Measurements from ENCODE around the gene SLC2A8. TPM values are rescaled to one million over a fixed set of nuclear protein-coding genes. Genes with fewer than 3 reads are reported as not detected.

Gene SLC2A8
- total RNA-seq, 2 donors from 2014 or later, result 3.0 to 4.3 TPM

DNA sequence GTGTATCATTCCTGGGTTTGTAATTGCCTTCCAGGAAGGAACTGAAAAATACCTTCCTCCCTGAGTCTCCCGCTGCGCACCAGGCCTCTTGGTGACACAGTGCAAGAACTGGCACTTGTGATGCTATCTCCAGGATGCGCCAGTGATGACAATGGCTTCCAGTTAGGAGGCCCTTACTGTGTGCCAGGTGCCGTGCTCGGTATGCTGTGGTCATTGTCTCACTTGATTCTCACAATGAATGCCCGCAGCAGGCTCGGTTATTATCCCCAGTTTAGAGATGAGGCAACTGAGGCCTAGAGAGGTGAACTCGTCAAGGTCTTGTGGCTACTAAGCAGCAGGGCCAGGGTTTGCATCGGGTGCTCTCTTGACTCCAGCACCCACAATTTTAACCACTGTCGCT is 31.5 kb upstream of the SLC2A8 start:
- no peak overlapping the region for H3K27ac Mint-ChIP-seq
- ATAC-seq (no peak), DNase-seq (no peak)
- peaks cover 47% of the 10 kb centered on the region for H3K27me3 Mint-ChIP-seq
- no peaks in the 10 kb centered on the region for H3K9me3 ChIP-seq (ENCODE audit: control insufficient read depth, low read length, poor library complexity, severe bottlenecking)
- no peak overlapping the region for H3K4me3 Mint-ChIP-seq
- H3K4me1 Mint-ChIP-seq, result peaks cover 6% of the 10 kb centered on the region
- H3K36me3 Mint-ChIP-seq (ENCODE audit: low read depth), result peaks cover 8% of the 10 kb centered on the region

DNA sequence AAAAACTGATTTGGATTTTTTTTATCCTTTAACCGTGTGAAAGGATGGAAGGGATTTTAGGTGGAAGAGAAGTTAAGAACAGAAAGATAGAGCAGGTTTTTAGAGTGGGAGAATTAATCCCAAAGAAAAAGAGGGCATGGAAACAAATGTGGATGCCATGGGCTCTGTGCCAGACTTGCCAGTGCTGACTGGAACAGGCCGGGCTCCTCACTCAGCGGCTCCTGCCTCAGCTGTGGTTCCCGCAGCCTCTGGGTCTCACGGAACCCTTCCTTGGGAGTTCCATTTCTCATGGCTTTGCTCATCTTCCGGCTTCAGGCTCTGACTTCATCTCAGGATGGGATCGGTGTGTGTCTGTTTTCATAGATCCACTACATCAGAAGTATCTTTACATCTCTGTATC is 30.4 kb upstream of the SLC2A8 start:
- H3K4me1 Mint-ChIP-seq, result peaks cover 10% of the 10 kb centered on the region
- H3K4me3 Mint-ChIP-seq, result no peak overlapping the region
- DNase-seq (no peak), ATAC-seq (no peak)
- peaks cover 57% of the 10 kb centered on the region for H3K27me3 Mint-ChIP-seq
- H3K9me3 ChIP-seq (ENCODE audit: control insufficient read depth, low read length, poor library complexity, severe bottlenecking), result no peaks in the 10 kb centered on the region
- no peak overlapping the region for H3K27ac Mint-ChIP-seq
- peaks cover 13% of the 10 kb centered on the region for H3K36me3 Mint-ChIP-seq (ENCODE audit: low read depth)

DNA sequence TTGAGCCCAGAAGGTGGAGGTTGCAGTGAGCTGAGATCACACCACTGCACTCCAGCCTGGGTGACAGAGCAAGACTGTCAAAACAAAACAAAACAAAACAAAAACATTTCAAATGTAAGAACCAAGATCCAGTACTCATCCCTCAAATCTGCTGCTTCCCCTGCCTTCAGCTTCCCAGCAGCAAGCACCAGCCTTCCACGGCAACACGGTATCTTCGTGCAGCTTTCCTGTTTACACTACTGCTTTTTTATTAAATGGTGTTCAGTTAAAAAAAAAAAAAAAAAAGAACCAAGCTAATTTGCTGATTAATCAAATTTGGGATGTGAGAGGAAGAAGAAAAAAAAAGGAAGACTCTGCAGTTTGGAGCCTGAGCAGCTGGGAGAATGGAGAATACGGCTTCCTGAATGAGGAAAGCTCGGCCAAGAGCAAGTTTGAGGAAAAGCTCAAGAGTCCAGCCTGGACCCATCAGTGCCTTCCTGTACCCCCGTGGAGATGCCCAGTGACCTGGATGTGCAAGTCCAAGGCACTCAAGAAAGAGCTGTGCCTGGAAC is 28.0 kb upstream of the SLC2A8 start:
- DNase-seq (no peak), ATAC-seq (no peak)
- no peak overlapping the region for H3K4me3 Mint-ChIP-seq
- H3K9me3 ChIP-seq (ENCODE audit: control insufficient read depth, low read length, poor library complexity, severe bottlenecking), result no peaks in the 10 kb centered on the region
- H3K27ac Mint-ChIP-seq, result no peak overlapping the region
- H3K36me3 Mint-ChIP-seq (ENCODE audit: low read depth), result peaks cover 13% of the 10 kb centered on the region
- peaks cover 60% of the 10 kb centered on the region for H3K27me3 Mint-ChIP-seq
- peaks cover 10% of the 10 kb centered on the region for H3K4me1 Mint-ChIP-seq

DNA sequence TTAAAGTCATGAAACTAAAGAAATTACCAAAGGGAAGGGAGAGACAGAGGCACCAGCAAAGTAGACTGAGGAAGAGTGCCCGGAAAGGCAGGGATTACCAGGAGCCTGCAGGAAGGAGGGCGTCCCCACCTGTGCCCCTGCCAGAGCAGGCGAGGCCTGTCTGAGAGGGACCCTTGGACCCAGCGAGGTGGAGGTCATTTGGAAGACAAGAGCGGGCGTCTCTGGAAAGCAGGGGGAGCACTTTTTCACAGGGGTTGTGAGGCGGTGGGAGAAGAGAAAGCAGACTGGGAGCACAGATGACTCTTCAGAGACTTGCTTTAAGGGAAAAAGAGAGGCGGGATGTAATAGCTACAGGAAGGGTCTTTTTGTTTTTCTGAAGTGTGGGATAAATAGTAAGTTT is 27.5 kb upstream of the SLC2A8 start:
- no peak overlapping the region for H3K4me3 Mint-ChIP-seq
- H3K36me3 Mint-ChIP-seq (ENCODE audit: low read depth), result peaks cover 13% of the 10 kb centered on the region
- no peak for ATAC-seq
- no peak overlapping the region for H3K27ac Mint-ChIP-seq
- no peaks in the 10 kb centered on the region for H3K9me3 ChIP-seq (ENCODE audit: control insufficient read depth, low read length, poor library complexity, severe bottlenecking)
- H3K4me1 Mint-ChIP-seq, result peaks cover 6% of the 10 kb centered on the region
- no peak for DNase-seq
- H3K27me3 Mint-ChIP-seq, result peaks cover 58% of the 10 kb centered on the region

DNA sequence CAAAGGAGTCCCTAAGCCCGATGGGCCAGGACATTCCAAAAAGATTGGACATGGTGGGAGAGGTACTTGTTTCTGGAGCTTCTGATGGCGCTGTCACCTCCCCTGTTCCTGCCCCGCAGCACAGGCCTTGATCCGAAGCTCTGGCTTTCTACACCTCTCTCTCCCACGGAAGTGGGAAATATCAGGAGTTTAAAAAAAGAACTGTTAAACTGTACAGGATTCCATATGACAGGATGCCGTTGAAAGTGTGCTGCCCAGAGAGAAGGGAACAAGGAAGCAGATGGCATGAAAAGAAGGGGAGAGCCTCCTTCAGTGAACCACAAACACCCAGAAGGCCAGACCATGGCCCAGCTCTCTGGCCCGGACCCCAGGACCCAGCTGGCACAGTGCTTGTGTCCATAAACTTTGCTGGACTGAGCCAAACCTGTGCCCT is 26.8 kb upstream of the SLC2A8 start:
- H3K27ac Mint-ChIP-seq, result no peak overlapping the region
- no peak overlapping the region for H3K4me3 Mint-ChIP-seq
- DNase-seq (no peak), ATAC-seq (no peak)
- H3K27me3 Mint-ChIP-seq, result peaks cover 61% of the 10 kb centered on the region
- H3K9me3 ChIP-seq (ENCODE audit: control insufficient read depth, low read length, poor library complexity, severe bottlenecking), result no peaks in the 10 kb centered on the region
- peaks cover 13% of the 10 kb centered on the region for H3K36me3 Mint-ChIP-seq (ENCODE audit: low read depth)
- peaks cover 6% of the 10 kb centered on the region for H3K4me1 Mint-ChIP-seq

DNA sequence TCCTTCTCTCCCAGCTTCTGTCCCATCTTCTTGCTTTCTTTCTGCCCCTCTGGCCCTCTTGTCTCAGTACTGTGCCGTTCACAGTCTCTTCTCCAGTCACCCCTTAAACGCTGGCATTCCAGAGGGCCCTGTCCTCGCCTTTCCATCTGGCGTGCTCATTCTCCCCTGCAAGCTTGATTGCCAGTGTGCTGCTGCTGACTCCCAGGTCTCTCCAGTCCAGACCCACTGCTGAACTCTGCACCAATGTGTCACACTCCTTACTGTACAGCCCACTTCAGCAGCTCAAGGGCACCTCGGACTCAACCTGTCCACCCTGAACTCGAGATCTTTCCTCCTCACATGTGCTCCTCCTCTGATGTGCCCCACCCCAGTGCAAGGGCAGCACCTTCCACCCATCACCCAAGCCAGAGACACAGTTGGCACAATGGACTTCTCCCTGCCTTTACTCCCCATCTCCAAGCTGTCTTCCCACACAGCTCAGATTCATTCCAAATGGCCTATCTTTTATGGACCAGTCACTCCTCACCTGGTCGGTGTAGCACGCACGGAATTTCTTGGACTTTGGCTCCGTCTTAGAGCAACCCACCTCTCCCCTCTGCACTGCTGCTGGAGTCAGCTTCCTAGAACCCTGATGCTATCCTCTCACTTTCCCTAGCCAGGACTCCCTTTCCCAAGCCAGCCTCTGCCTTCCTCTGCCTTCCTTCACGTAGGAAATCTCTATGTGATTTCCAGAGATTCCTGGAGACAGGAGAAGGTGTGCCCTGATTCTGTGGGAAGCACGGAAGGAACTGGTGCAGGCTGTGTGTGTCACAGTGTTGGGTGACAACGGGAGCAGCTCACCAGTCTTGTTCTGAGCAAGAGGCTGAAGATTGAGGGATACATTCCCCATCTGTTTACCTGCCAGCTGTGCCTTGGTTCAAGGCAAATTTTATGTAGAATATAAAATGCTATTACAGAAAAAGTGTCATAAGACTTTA is 26.0 kb upstream of the SLC2A8 start:
- DNase-seq (no peak), ATAC-seq (no peak)
- Mint-ChIP-seq H3K36me3 (ENCODE audit: low read depth) (peaks cover 13% of the 10 kb centered on the region), H3K27ac (no peak overlapping the region), H3K4me1 (peaks cover 6% of the 10 kb centered on the region), H3K4me3 (no peak overlapping the region), H3K27me3 (peaks cover 61% of the 10 kb centered on the region)
- no peaks in the 10 kb centered on the region for H3K9me3 ChIP-seq (ENCODE audit: control insufficient read depth, low read length, poor library complexity, severe bottlenecking)

DNA sequence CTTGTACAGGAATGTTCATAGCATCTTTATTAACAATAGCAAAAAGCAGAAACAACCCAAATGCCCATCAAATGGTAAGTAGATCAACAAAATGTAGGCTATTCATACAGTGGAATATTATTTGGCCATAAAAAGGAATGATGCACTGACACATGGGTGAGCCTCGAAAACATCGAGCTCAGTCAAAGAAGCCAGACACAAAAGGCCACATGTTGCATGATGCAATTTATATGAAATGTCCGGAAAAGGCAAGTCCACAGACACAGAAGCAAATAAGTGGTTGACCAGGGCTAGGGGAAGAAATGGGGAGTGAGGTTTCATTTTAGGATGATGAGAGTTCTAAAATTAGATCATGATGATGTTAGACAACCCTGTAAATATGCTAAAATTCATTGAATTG is 16.5 kb upstream of the SLC2A8 start:
- H3K4me1 Mint-ChIP-seq, result peaks cover 6% of the 10 kb centered on the region
- no peak overlapping the region for H3K4me3 Mint-ChIP-seq
- ATAC-seq (no peak), DNase-seq (no peak)
- no peak overlapping the region for H3K27ac Mint-ChIP-seq
- peaks cover 47% of the 10 kb centered on the region for H3K27me3 Mint-ChIP-seq
- peaks cover 7% of the 10 kb centered on the region for H3K9me3 ChIP-seq (ENCODE audit: control insufficient read depth, low read length, poor library complexity, severe bottlenecking)
- peaks cover 2% of the 10 kb centered on the region for H3K36me3 Mint-ChIP-seq (ENCODE audit: low read depth)

DNA sequence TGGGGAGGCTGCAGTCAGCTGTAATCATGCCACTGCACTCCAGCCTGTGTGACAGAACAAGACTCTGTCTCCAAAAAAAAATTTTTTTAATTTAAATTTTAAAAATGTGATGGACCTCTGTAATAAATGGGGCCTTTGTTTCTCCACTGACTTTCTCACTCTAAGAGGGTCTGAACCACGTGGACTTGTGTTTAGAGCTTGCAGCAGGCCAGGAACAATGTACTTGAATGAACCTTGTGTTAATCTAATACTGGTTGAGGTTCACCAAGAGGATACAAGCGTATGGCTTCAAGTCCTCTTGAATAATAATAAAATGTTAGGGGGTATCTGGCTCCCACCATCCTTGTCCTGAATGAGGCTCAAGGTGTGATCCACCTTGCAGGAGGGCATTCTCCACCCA is 14.4 kb upstream of the SLC2A8 start:
- ATAC-seq, result no peak
- no peak for DNase-seq
- Mint-ChIP-seq H3K27ac (no peak overlapping the region), H3K4me1 (peaks cover 16% of the 10 kb centered on the region), H3K27me3 (peaks cover 57% of the 10 kb centered on the region), H3K36me3 (ENCODE audit: low read depth) (peaks cover 4% of the 10 kb centered on the region), H3K4me3 (no peak overlapping the region)
- H3K9me3 ChIP-seq (ENCODE audit: control insufficient read depth, low read length, poor library complexity, severe bottlenecking), result peaks cover 7% of the 10 kb centered on the region

DNA sequence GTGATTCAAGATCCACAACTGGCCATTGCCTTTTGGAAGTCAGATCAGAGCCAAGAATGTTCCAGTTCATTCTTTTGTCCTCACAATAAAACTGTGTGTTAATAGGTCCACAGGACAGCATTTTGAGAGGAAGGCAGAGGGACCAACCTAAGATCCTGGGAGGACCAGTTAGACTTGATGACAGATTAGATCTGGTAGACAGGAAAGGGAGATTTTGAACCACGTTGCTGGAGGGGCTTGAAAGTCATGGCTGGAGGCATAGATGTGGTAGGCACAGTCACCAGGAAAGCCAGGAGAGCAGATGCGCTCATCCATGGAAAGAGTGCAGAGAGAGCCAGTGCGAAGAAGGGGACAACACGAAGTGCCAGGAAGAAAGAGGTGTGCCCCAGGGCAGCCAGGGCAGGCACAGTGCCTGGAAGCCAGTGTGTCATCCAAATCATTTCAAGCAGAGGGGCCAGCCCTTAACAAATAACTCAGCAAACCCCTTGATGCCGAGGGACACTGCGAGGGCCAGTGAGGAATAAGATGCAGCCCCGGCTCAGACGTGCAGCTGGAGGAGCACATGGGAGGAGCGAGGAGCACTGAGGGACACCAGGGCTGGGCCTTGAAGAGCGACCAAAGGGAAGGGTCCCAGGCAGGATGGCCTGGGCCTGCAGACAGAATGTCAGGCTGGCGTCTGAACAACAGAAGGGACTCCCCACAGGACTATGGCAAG is 12.8 kb upstream of the SLC2A8 start:
- DNase-seq (no peak), ATAC-seq (no peak)
- Mint-ChIP-seq H3K4me1 (peaks cover 30% of the 10 kb centered on the region), H3K4me3 (peak overlapping the region; percentile 21), H3K27me3 (peaks cover 64% of the 10 kb centered on the region), H3K36me3 (ENCODE audit: low read depth) (peaks cover 4% of the 10 kb centered on the region), H3K27ac (no peak overlapping the region)
- peaks cover 3% of the 10 kb centered on the region for H3K9me3 ChIP-seq (ENCODE audit: control insufficient read depth, low read length, poor library complexity, severe bottlenecking)

DNA sequence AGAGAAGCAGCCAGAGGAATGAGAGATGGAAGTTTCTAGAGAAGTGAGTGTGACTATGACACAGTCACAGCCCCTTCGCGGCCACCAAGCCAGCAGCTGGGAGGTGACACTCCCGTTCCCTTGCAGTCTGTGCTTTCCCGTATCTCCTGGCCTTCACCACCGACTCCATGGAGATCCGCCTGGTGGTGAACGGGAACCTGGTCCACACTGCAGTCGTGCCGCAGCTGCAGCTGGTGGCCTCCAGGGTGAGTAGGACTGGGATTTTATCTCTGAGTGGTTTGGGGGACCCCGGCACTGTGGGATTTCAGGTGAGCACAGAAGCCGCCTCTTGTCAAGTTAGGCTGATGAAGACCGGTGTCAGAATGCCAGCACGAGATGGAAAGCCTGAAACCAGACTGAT is 12.1 kb upstream of the SLC2A8 start:
- H3K9me3 ChIP-seq (ENCODE audit: control insufficient read depth, low read length, poor library complexity, severe bottlenecking), result no peaks in the 10 kb centered on the region
- Mint-ChIP-seq H3K4me1 (peaks cover 30% of the 10 kb centered on the region), H3K27ac (no peak overlapping the region), H3K36me3 (ENCODE audit: low read depth) (peaks cover 4% of the 10 kb centered on the region), H3K4me3 (no peak overlapping the region), H3K27me3 (peaks cover 65% of the 10 kb centered on the region)
- no peak for DNase-seq
- ATAC-seq, result no peak

DNA sequence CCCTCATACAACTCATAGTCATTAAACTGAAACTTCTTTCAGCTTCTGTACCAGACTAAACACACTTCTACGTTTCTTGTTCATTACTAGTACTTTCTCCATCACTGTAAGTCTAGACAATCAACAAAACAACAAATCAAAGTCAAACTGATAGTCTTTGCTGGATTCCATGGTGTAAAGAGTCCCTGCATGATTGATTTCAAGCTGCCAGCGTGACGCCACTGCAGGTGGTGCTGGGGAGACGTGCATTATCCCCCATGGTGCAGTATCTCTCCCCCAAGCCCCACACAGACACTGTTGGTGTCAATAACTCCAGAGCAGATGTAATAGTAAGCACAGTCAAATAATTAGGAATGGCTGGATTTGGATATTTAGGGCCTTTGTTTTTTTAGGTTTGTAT is 10.7 kb upstream of the SLC2A8 start:
- DNase-seq (no peak), ATAC-seq (no peak)
- H3K27ac Mint-ChIP-seq, result no peak overlapping the region

DNA sequence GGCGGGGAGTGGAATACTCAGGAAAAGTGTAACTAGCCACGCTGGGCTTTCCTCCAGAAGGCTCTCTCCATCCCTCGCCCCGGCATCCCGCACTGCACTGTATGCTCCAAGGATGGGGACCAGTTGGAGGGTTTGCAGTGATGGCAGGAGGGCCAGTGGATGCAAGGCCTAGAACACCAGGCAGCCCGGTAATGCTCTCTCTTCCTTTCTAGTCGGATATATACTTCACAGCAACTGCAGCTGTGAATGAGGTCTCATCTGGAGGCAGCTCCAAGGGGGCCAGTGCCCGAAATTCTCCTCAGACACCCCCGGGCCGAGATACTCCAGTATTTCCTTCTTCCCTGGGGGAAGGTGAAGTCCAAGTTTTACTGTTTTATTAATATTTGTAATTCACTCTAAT is 10.0 kb upstream of the SLC2A8 start:
- H3K36me3 Mint-ChIP-seq (ENCODE audit: low read depth), result peaks cover 4% of the 10 kb centered on the region
- ATAC-seq, result no peak

More for the DNA sequence above, 10.7 kb upstream of the SLC2A8 start:
- Mint-ChIP-seq H3K27me3 (peaks cover 58% of the 10 kb centered on the region), H3K4me1 (peaks cover 30% of the 10 kb centered on the region), H3K4me3 (no peak overlapping the region), H3K36me3 (ENCODE audit: low read depth) (peaks cover 4% of the 10 kb centered on the region)
- no peaks in the 10 kb centered on the region for H3K9me3 ChIP-seq (ENCODE audit: control insufficient read depth, low read length, poor library complexity, severe bottlenecking)

More for the DNA sequence above, 10.0 kb upstream of the SLC2A8 start:
- no peak overlapping the region for H3K4me3 Mint-ChIP-seq
- H3K27ac Mint-ChIP-seq, result no peak overlapping the region
- H3K27me3 Mint-ChIP-seq, result peaks cover 63% of the 10 kb centered on the region
- no peaks in the 10 kb centered on the region for H3K9me3 ChIP-seq (ENCODE audit: control insufficient read depth, low read length, poor library complexity, severe bottlenecking)
- H3K4me1 Mint-ChIP-seq, result peaks cover 30% of the 10 kb centered on the region
- no peak for DNase-seq

Measured in T-helper 17 cell (primary cell).